ENCODE data around the gene CYP2S1. TPM values are rescaled to one million over a fixed set of nuclear protein-coding genes. Genes with fewer than 3 reads are reported as not detected.

CYP2S1 gene
- total RNA-seq, 1 experiment from 2014 or later, result 6.8 TPM

- Histone ChIP-seq H3K4me2 (peak overlapping the region; percentile 40), H4K20me1 (ENCODE audit: insufficient read depth) (no peaks in the 10 kb centered on the region), H3K4me3 (no peak overlapping the region), H3K36me3 (ENCODE audit: low read depth) (peaks cover 6% of the 10 kb centered on the region; the same call in 1 of the 2 replicates), H3K9me2 (ENCODE audit: insufficient read depth) (no peaks in the 10 kb centered on the region), H3K4me1 (replicated peaks; ENCODE audit: insufficient read depth) (peaks cover 55% of the 10 kb centered on the region), H3K27me3 (ENCODE audit: insufficient read depth, low read depth) (no peaks in the 10 kb centered on the region), H3K79me2 (ENCODE audit: low read depth) (peaks cover 19% of the 10 kb centered on the region), H3F3A (ENCODE audit: insufficient read depth, low read depth) (peaks cover 36% of the 10 kb centered on the region), H3K9me3 (ENCODE audit: insufficient read depth, low read depth) (no peaks in the 10 kb centered on the region), H3K27ac (no peak overlapping the region), H2AFZ (no peak overlapping the region)
- TF ChIP-seq CTCF (conservative IDR thresholded peaks at IDR 0.05) (no peak), EZH2 (IDR thresholded peaks at IDR 0.05; ENCODE audit: low read depth) (no peak)
- ChIA-PET CTCF (no interaction called here), POLR2A (ENCODE audit: unreplicated experiment) (no interaction called here)
- DNase-seq, result no peak
- intact Hi-C loops (cut with micrococcal nuclease; ENCODE audit: unreplicated experiment), result no loop called here
- no TSS peak for BruUV-seq (replicated peaks)
These were observed 29.2 kb downstream of the CYP2S1 start for GRCh38 chr19:41222240-41222639.

GRCh38 chr19:41223431-41224234 lies 30.6 kb downstream of the CYP2S1 start:
- intact Hi-C loops (cut with micrococcal nuclease; ENCODE audit: unreplicated experiment), result loop anchor here (2.0 kb wide), 1 partner anchor 47 kb away; no protein-coding TSS in a partner anchor
- H3K27me3 ChIP-seq (ENCODE audit: insufficient read depth, low read depth), result no peaks in the 10 kb centered on the region
- no peaks in the 10 kb centered on the region for H4K20me1 ChIP-seq (ENCODE audit: insufficient read depth)
- BruUV-seq (replicated peaks), result TSS peak; percentile 1
- peaks cover 6% of the 10 kb centered on the region; the same call in 1 of the 2 replicates for H3K36me3 ChIP-seq (ENCODE audit: low read depth)
- H2AFZ ChIP-seq, result no peak overlapping the region
- TF ChIP-seq EZH2 (IDR thresholded peaks at IDR 0.05; ENCODE audit: low read depth) (no peak), CTCF (conservative IDR thresholded peaks at IDR 0.05) (no peak)
- peaks cover 56% of the 10 kb centered on the region for H3K4me1 ChIP-seq (replicated peaks; ENCODE audit: insufficient read depth)
- H3K27ac ChIP-seq, result peak overlapping the region; percentile 78
- DNase-seq, result peak; percentile 86 to 91
- H3K79me2 ChIP-seq (ENCODE audit: low read depth), result peaks cover 19% of the 10 kb centered on the region
- H3K4me3 ChIP-seq, result peak overlapping the region; percentile 28; the same call in 1 of the 2 replicates
- no peaks in the 10 kb centered on the region for H3K9me3 ChIP-seq (ENCODE audit: insufficient read depth, low read depth)
- peaks cover 37% of the 10 kb centered on the region for H3F3A ChIP-seq (ENCODE audit: insufficient read depth, low read depth)
- CTCF ChIA-PET, result no interaction called here
- peak overlapping the region; percentile 91 for H3K4me2 ChIP-seq
- no peaks in the 10 kb centered on the region for H3K9me2 ChIP-seq (ENCODE audit: insufficient read depth)
- POLR2A ChIA-PET (ENCODE audit: unreplicated experiment), result interaction anchor here (0.6 to 1.3 kb wide), 3 partner anchors 130 to 781 kb away, joined by 3 to 6 read pairs (median 3); partner anchors contain the start of gene DMAC2

- H3K9me3 ChIP-seq (ENCODE audit: insufficient read depth, low read depth), result no peaks in the 10 kb centered on the region
- TF ChIP-seq EZH2 (IDR thresholded peaks at IDR 0.05; ENCODE audit: low read depth), result no peak
- no peak for TF ChIP-seq CTCF (conservative IDR thresholded peaks at IDR 0.05)
- H3K4me3 ChIP-seq, result no peak overlapping the region
- no peaks in the 10 kb centered on the region for H3K9me2 ChIP-seq (ENCODE audit: insufficient read depth)
- peaks cover 37% of the 10 kb centered on the region for H3F3A ChIP-seq (ENCODE audit: insufficient read depth, low read depth)
- H3K36me3 ChIP-seq (ENCODE audit: low read depth), result peaks cover 6% of the 10 kb centered on the region; the same call in 1 of the 2 replicates
- POLR2A ChIA-PET (ENCODE audit: unreplicated experiment), result interaction anchor here (0.6 kb wide), 1 partner anchor 131 kb away, joined by 5 read pairs; no protein-coding TSS in a partner anchor
- no peaks in the 10 kb centered on the region for H3K27me3 ChIP-seq (ENCODE audit: insufficient read depth, low read depth)
- peak overlapping the region; percentile 91; the same call in 1 of the 2 replicates for H3K4me2 ChIP-seq
- H4K20me1 ChIP-seq (ENCODE audit: insufficient read depth), result no peaks in the 10 kb centered on the region
- H3K27ac ChIP-seq, result peak overlapping the region; percentile 78
- DNase-seq, result no peak
- CTCF ChIA-PET, result no interaction called here
- no TSS peak for BruUV-seq (replicated peaks)
- intact Hi-C loops (cut with micrococcal nuclease; ENCODE audit: unreplicated experiment), result loop anchor here (2.0 to 5.0 kb wide), 2 partner anchors 48 to 507 kb away; partner anchors contain the start of genes COQ8B and ITPKC
- H3K4me1 ChIP-seq (replicated peaks; ENCODE audit: insufficient read depth), result peaks cover 56% of the 10 kb centered on the region
- H3K79me2 ChIP-seq (ENCODE audit: low read depth), result peaks cover 19% of the 10 kb centered on the region
- no peak overlapping the region for H2AFZ ChIP-seq
These were observed 31.6 kb downstream of the CYP2S1 start for GRCh38 chr19:41224632-41225031.

Data from PC-9 (cell line).